GM12892 (cell line): ENCODE data around the gene UQCR11.

Source experiments
- POLR2A ChIP-seq: IDR thresholded peaks from 2 replicates; pipeline ENCODE4 v1.6.1; 2011; ENCODE audit warnings: low read depth, low read length, control low read depth
- POLR2AphosphoS5 ChIP-seq: IDR thresholded peaks from 2 replicates; pipeline ENCODE4 v1.6.1; 2011; ENCODE audit warnings: low read depth, low read length, control low read depth

DNA sequence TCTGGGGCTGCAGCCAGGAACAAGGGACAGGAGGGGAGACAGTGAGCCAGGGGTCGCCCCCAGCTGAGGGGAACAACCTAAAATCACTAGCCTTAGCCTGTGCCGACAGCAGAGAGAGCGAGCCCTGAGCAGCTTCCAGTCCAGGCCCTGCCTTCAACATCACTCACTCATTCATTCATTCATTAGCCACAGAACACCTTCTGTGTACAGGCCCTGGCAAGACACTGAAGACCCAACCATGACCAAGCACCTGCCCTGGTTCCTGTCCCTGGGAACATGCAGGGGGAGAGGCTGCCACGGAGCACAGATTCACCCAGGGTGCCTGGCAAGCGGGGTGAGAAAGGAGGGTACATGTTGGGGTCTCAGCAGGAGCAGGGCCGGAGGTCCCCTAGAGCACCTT is 42.0 kb downstream of the UQCR11 start:
- no peak for TF ChIP-seq POLR2AphosphoS5
- no peak for TF ChIP-seq POLR2A
